Gastrocnemius medialis (tissue), 4 donors: ENCODE data around the gene SMYD1. TPM values are rescaled to one million over a fixed set of nuclear protein-coding genes. Genes with fewer than 3 reads are reported as not detected.
A peak's percentile ranks its signal among the peaks of the same experiment; 100 is the strongest.

Source experiments
- ATAC-seq, 2 donors: fragments of 150-250 bp; one replicate each; pipeline ENCODE4 v1.9.1; 2016
- DNase-seq, 2 donors: peaks; one replicate each; pipeline ENCODE4 v3.0.0-alpha.2; 2019
- H3K27ac ChIP-seq, 4 donors: fragments of 200-600 bp; sonication (generic); 1 replicate in 1 of 4; 2 replicates in 3 of 4; pipeline ENCODE4 v1.5.1; 2016 to 2018; ENCODE audit warnings: mild to moderate bottlenecking in 2 of 4, moderate library complexity in 1 of 4
- H3K27me3 ChIP-seq, 3 donors: fragments of 200-600 bp; sonication (generic) in 2 of 3; 1 replicate in 1 of 3; 2 replicates in 2 of 3; pipeline versions ENCODE4 v1.5.1 to v1.6.0; 2016 to 2019; ENCODE audit warnings: mild to moderate bottlenecking in 1 of 3, moderate library complexity in 1 of 3
- H3K36me3 ChIP-seq, 2 donors: fragments of 200-600 bp; sonication (generic) in 1 of 2; one replicate each; pipeline ENCODE4 v1.5.1; 2017 to 2018
- H3K4me1 ChIP-seq, 2 donors: fragments of 200-600 bp; sonication (generic) in 1 of 2; one replicate each; pipeline ENCODE4 v1.5.1; 2016 to 2017; ENCODE audit warnings: mild to moderate bottlenecking in 2 of 2
- H3K4me3 ChIP-seq, 4 donors: fragments of 200-600 bp; sonication (generic) in 3 of 4; 1 replicate in 1 of 4; 2 replicates in 3 of 4; pipeline ENCODE4 v1.5.1; 2016 to 2019; ENCODE audit warnings: mild to moderate bottlenecking in 2 of 4
- H3K9me3 ChIP-seq, 3 donors: fragments of 200-600 bp; sonication (generic) in 2 of 3; 1 replicate in 1 of 3; 2 replicates in 2 of 3; pipeline ENCODE4 v1.5.1; 2016 to 2019
- POLR2A ChIP-seq, 2 donors: fragments of 450-650 bp; IDR thresholded peaks; one replicate each; pipeline ENCODE4 v1.6.1; 2017; ENCODE audit warnings: antibody characterized with exemption in 2 of 2, mild to moderate bottlenecking in 2 of 2, moderate library complexity in 2 of 2
- in situ Hi-C, 4 donors: fragments of 200-750 bp; cut with MboI; loops; one replicate each; pipeline versions ENCODE4 v1.15.0 to v1.8.0; 2017; ENCODE audit warnings: low sequenced_read_pairs in 4 of 4
- intact Hi-C: fragments of 100-400 bp; cut with DNase I; formaldehyde crosslinking; loops from one replicate; pipeline ENCODE4 v1.15.1; 2023; ENCODE audit warnings: low total_unique reads
- total RNA-seq, 4 donors: library from RNA; depleted of rRNA; stranded (reverse); fragments of >200 nt; gene quantifications; one replicate each; pipeline versions ENCODE4 v1.1.0 to v1.2.3, GENCODE V29; 2016
- TF ChIP-seq, protein P1 (sequence below), 5 experiments: fragments of 450-650 bp in 3 of 5; fragments of 200-600 bp in 2 of 5; sonication (generic) in 2 of 5; IDR thresholded peaks in 4 of 5; conservative IDR thresholded peaks in 1 of 5; 1 replicate in 4 of 5; 2 replicates in 1 of 5; pipeline ENCODE4 v1.5.1; 2016 to 2019; ENCODE audit warnings: antibody characterized with exemption in 5 of 5, mild to moderate bottlenecking in 3 of 5, moderate library complexity in 3 of 5

Gene SMYD1
- total RNA-seq, 4 donors from 2014 or later: 107 to 214 (median 147) TPM

DNA sequence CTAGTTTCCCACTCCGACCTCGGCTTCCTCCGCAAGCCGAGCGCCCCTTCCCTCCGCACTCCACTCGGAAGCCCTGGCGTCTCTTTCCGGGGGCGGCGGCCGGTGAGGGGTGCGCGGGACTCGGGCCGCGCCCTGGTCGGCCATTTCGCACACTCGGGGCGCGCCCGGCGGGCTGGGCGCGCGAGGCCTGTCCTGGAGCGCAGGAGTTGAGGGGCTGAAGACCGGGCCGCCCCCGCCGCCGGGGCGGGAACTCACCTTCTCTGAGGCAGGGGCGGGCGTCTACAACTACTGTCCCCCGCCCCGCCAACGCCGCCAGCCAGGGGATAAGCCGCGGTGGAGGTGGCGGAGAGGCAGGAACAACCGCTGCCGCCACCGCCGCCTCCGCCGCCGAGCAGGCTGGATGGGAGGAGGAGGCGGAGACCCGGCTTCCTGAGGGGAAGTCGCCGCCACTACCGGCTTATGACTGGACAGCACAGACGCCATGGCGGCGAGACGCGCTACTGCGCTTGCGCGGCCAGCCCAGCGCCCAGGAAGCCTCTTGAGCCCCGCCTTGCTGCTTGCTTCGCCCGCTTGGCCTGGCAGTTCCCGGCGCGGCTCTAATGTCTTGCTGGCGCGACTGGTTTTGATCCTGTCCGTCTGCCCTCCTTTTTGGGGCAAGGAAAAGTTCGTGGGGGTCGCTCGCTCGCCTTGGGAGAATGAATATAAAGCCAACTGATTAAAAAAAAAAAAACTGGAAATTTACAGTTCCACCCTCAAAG lies 12.1 kb upstream of the SMYD1 start, which contains the start of gene KRCC1:
TSS of gene KRCC1 (minus strand) at position 413 of the 758 bp plus-strand sequence. CDS start 27,220 bp downstream, outside the sequence.
- no peaks in the 10 kb centered on the region for H3K36me3 ChIP-seq
- H3K4me1 ChIP-seq: peaks cover 33 to 41% of the 10 kb centered on the region in 2 donors
- intact Hi-C loops (loop anchor here (2.0 to 5.0 kb wide), 2 partner anchors 39 to 62 kb away; partner anchors contain the start of gene RNU2-63P), in situ Hi-C loops (loop anchor here in 2 of 4 donors (10.0 to 25.0 kb wide), 2 partner anchors 607 to 1611 kb away; partner anchors contain the start of gene KDM3A (in 1 of the 2))
- DNase-seq (peak; percentile 93 to 96), ATAC-seq (peak; percentile 90 to 92)
- TF ChIP-seq, protein P1, sequence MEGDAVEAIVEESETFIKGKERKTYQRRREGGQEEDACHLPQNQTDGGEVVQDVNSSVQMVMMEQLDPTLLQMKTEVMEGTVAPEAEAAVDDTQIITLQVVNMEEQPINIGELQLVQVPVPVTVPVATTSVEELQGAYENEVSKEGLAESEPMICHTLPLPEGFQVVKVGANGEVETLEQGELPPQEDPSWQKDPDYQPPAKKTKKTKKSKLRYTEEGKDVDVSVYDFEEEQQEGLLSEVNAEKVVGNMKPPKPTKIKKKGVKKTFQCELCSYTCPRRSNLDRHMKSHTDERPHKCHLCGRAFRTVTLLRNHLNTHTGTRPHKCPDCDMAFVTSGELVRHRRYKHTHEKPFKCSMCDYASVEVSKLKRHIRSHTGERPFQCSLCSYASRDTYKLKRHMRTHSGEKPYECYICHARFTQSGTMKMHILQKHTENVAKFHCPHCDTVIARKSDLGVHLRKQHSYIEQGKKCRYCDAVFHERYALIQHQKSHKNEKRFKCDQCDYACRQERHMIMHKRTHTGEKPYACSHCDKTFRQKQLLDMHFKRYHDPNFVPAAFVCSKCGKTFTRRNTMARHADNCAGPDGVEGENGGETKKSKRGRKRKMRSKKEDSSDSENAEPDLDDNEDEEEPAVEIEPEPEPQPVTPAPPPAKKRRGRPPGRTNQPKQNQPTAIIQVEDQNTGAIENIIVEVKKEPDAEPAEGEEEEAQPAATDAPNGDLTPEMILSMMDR (IDR thresholded peaks at IDR 0.05 in 4 of 5, conservative IDR thresholded peaks at IDR 0.05 in 1 of 5): peak in 1 of 5 experiments; percentile 26
- peak; percentile 94 to 95 for TF ChIP-seq POLR2A (IDR thresholded peaks at IDR 0.05)
- H3K9me3 ChIP-seq: no peaks in the 10 kb centered on the region
- peak within 1 kb of the TSS; percentile 96 to 99 (median 98) for H3K27ac ChIP-seq
- no peaks in the 10 kb centered on the region for H3K27me3 ChIP-seq
- peak within 1 kb of the TSS; percentile 72 to 97 (median 91) for H3K4me3 ChIP-seq

DNA sequence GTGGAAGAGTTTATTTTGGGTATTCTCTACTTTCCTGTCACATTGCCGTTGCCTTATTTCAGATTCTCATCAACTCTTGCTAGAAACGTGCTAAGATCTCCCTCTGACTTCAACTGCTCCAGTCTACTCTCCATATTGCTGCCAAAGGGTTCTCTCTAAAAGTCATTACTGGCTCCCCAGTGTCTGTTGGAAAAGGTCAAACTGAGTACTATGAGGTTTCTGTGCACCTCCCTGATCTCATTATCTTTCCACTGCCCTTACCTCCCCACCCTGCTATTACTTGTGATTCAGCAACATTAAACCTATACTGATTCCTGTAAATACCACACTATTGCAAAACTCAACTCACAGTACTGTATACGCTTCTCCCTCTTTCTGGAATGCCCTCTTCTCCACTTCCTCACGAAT lies 10.2 kb upstream of the SMYD1 start:
- ATAC-seq: no peak
- intact Hi-C loops: loop anchor here (5.0 kb wide), 1 partner anchor 60 kb away; no protein-coding TSS in a partner anchor
- in situ Hi-C loops: loop anchor here in 2 of 4 donors (10.0 to 25.0 kb wide), 2 partner anchors 605 to 1613 kb away; partner anchors contain the start of gene KDM3A (in 1 of the 2)
- H3K36me3 ChIP-seq: no peaks in the 10 kb centered on the region
- no peaks in the 10 kb centered on the region for H3K27me3 ChIP-seq
- no peaks in the 10 kb centered on the region for H3K9me3 ChIP-seq
- no peak overlapping the region for H3K4me3 ChIP-seq
- TF ChIP-seq, protein P1 (IDR thresholded peaks at IDR 0.05 in 4 of 5, conservative IDR thresholded peaks at IDR 0.05 in 1 of 5): no peak
- no peak overlapping the region for H3K27ac ChIP-seq
- DNase-seq: no peak
- peaks cover 28 to 30% of the 10 kb centered on the region in 2 donors for H3K4me1 ChIP-seq

DNA sequence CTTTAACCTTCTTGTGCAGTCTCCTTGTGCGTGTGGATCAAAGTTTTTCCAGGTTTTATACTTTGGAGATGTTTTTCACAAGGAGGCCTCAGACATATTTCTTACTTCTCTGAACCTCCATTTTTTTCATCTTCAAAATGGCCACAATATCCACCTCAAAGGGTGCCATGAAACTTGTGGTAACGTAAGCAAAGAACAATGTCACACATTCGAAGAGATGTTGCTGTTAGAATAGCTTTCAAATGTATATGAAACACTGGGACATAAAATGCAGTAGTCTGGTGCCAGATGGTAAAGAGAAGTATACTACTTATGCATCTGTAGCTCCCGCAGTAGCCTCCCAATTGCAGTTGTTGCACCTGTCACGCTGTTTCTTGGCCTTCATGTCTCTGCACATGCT lies 9.4 kb upstream of the SMYD1 start:
- Histone ChIP-seq H3K9me3 (no peaks in the 10 kb centered on the region), H3K27me3 (no peaks in the 10 kb centered on the region), H3K4me3 (no peak overlapping the region), H3K27ac (no peak overlapping the region), H3K36me3 (no peaks in the 10 kb centered on the region), H3K4me1 (peaks cover 20 to 24% of the 10 kb centered on the region in 2 donors)
- intact Hi-C loops (loop anchor here (5.0 kb wide), 1 partner anchor 59 kb away; no protein-coding TSS in a partner anchor), in situ Hi-C loops (loop anchor here in 2 of 4 donors (10.0 to 25.0 kb wide), 2 partner anchors 604 to 1613 kb away; partner anchors contain the start of gene KDM3A (in 1 of the 2))
- DNase-seq (no peak), ATAC-seq (no peak)
- TF ChIP-seq, protein P1 (IDR thresholded peaks at IDR 0.05 in 4 of 5, conservative IDR thresholded peaks at IDR 0.05 in 1 of 5): no peak
- no peak for TF ChIP-seq POLR2A (IDR thresholded peaks at IDR 0.05)

DNA sequence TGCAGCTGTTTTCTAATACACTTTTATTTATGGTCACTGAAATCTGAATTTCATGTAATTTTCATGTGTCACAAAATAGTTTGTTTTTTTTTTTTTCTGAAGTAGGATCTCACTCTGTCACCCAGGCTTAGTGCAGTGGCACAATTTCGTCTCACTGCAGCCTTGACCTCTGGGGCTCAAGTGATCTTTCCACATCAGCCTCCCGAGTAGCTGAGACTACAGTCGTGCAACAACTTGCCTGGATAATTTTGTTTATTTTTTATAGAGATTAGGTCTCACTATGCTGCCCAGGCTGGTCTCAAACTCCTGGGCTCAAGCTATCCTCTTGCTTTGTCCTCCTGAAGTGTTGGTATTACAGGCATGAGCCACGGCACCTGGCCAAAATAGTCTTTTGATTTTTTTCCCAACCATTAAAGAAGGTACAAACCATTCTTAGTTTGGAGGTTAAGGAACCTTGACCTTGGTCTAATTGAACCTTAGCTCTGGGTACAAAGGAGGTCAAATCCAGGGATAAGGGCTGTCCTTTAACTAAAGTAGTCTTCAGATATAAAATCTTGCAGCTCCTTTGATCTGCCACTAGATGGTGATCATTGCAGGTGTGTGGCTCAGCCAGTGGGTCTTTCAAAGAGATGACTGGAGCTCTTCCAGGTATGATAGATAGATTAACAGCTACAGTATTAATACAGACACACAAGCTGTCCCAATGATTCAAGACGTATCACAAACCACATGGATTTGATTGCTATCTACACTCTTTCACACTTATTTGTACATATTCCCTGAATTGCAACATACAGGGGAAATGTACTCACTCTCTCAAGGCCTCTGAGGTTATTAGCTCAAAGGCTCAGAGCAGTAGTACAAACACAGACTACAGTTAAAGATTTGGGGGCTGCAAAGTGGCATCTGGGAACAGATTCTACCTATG lies 7.4 kb upstream of the SMYD1 start:
- ATAC-seq: peak; percentile 27 to 48
- in situ Hi-C loops: loop anchor here (5.0 to 25.0 kb wide), 3 partner anchors 97 to 1615 kb away; partner anchors contain the start of gene KDM3A (in 1 of the 4)

More for the DNA sequence above, 7.4 kb upstream of the SMYD1 start:
- intact Hi-C loops: loop anchor here (1.0 to 10.0 kb wide), 4 partner anchors 57 to 635 kb away; partner anchors contain the start of gene RPIA
- Histone ChIP-seq H3K27me3 (no peaks in the 10 kb centered on the region), H3K36me3 (no peaks in the 10 kb centered on the region), H3K27ac (peak overlapping the region in 2 of 4 donors; percentile 14 to 44), H3K4me1 (peaks cover 5 to 8% of the 10 kb centered on the region in 2 donors), H3K4me3 (no peak overlapping the region), H3K9me3 (no peaks in the 10 kb centered on the region)
- TF ChIP-seq, protein P1 (IDR thresholded peaks at IDR 0.05 in 4 of 5, conservative IDR thresholded peaks at IDR 0.05 in 1 of 5): peak; percentile 78 to 89 (median 82)
- no peak for TF ChIP-seq POLR2A (IDR thresholded peaks at IDR 0.05)
- no peak for DNase-seq
